HEK293 (cell line): ENCODE measurements around the gene ELL2.

Source experiments
- CTCF ChIA-PET: fragments of 350-600 bp; formaldehyde crosslinking; extraction: SDS; loops from one replicate; lab custom pipeline; 2021; ENCODE audit warnings: antibody characterized with exemption; lab: Yijun Ruan, JAX
- POLR2A ChIA-PET: fragments of 300-600 bp; formaldehyde crosslinking; extraction: SDS; loops from one replicate; lab custom pipeline; 2020; ENCODE audit warnings: antibody characterized with exemption, inconsistent platforms; lab: Yijun Ruan, JAX
- H3K27ac ChIP-seq: fragments of 200-500 bp; sonication (Bioruptor generic); 2 replicates; pipeline ENCODE4 v1.5.1; 2014; ENCODE audit warnings: low read depth, low read length, control low read depth, inconsistent platforms; ENCODE audit errors: extremely low read depth
- H3K36me3 ChIP-seq, 2 experiments: fragments of 200-500 bp in 1 of 2; sonication (Bioruptor generic) in 1 of 2; 1 replicate in 1 of 2; 2 replicates in 1 of 2; pipeline ENCODE4 v1.5.1; 2014 to 2017; ENCODE audit warnings: inconsistent platforms in 2 of 2, low read length in 2 of 2; ENCODE audit not compliant: control insufficient read depth in 2 of 2, insufficient read depth in 1 of 2
- H3K4me1 ChIP-seq: fragments of 200-500 bp; sonication (Bioruptor generic); 2 replicates; pipeline ENCODE4 v1.5.1; 2014; ENCODE audit warnings: mild to moderate bottlenecking, low read length, inconsistent platforms; ENCODE audit not compliant: control insufficient read depth, insufficient read depth
- H3K4me3 ChIP-seq: 2 replicates; pipeline ENCODE4 v1.5.1; 2011; ENCODE audit warnings: low read depth, mild to moderate bottlenecking, control low read depth, low read length, moderate library complexity
- H3K9me3 ChIP-seq: fragments of 200-500 bp; sonication (Bioruptor generic); 2 replicates; pipeline ENCODE4 v1.5.1; 2014; ENCODE audit warnings: low read depth, low read length, inconsistent platforms; ENCODE audit not compliant: control insufficient read depth, insufficient read depth
- GFI1B ChIP-seq: fragments of 450-650 bp; formaldehyde crosslinking; IDR thresholded peaks from 2 replicates; pipeline ENCODE4 v1.5.1; 2016; ENCODE audit warnings: missing biosample characterization, missing genetic modification characterization
- GLIS2 ChIP-seq: fragments of 450-650 bp; formaldehyde crosslinking; IDR thresholded peaks from 2 replicates; pipeline ENCODE4 v1.5.1; 2016; ENCODE audit warnings: missing biosample characterization, missing genetic modification characterization
- KLF17 ChIP-seq: fragments of 450-650 bp; formaldehyde crosslinking; IDR thresholded peaks from 2 replicates; pipeline ENCODE4 v1.5.1; 2016; ENCODE audit warnings: missing biosample characterization, missing genetic modification characterization
- MZF1 ChIP-seq: fragments of 450-650 bp; formaldehyde crosslinking; IDR thresholded peaks from 2 replicates; pipeline ENCODE4 v1.5.1; 2017; ENCODE audit warnings: missing biosample characterization, missing genetic modification characterization, borderline replicate concordance
- OSR2 ChIP-seq: fragments of 450-650 bp; formaldehyde crosslinking; IDR thresholded peaks from 2 replicates; pipeline ENCODE4 v1.5.1; 2016; ENCODE audit warnings: missing biosample characterization, missing genetic modification characterization
- TRIM28 ChIP-seq: IDR thresholded peaks from 2 replicates; pipeline ENCODE4 v1.6.1; 2011; ENCODE audit warnings: low read length, control low read depth, borderline replicate concordance
- ZBTB1 ChIP-seq: fragments of 450-650 bp; formaldehyde crosslinking; IDR thresholded peaks from 2 replicates; pipeline ENCODE4 v1.5.1; 2016; ENCODE audit warnings: missing biosample characterization, missing genetic modification characterization
- ZBTB17 ChIP-seq: fragments of 450-650 bp; formaldehyde crosslinking; IDR thresholded peaks from 2 replicates; pipeline ENCODE4 v1.5.1; 2016; ENCODE audit warnings: missing biosample characterization, missing genetic modification characterization
- ZBTB49 ChIP-seq: fragments of 450-650 bp; formaldehyde crosslinking; IDR thresholded peaks from 2 replicates; pipeline ENCODE4 v1.5.1; 2016; ENCODE audit warnings: missing biosample characterization, missing genetic modification characterization, low read depth
- ZIC2 ChIP-seq: fragments of 450-650 bp; formaldehyde crosslinking; IDR thresholded peaks from 2 replicates; pipeline ENCODE4 v1.5.1; 2016; ENCODE audit warnings: missing biosample characterization, missing genetic modification characterization
- ZNF202 ChIP-seq: fragments of 450-650 bp; formaldehyde crosslinking; IDR thresholded peaks from 2 replicates; pipeline ENCODE4 v1.5.1; 2016; ENCODE audit warnings: missing biosample characterization, missing genetic modification characterization, borderline replicate concordance
- ZNF23 ChIP-seq: fragments of 450-650 bp; formaldehyde crosslinking; IDR thresholded peaks from 2 replicates; pipeline ENCODE4 v1.5.1; 2016; ENCODE audit warnings: missing biosample characterization, missing genetic modification characterization, borderline replicate concordance
- ZNF280C ChIP-seq: fragments of 450-650 bp; formaldehyde crosslinking; IDR thresholded peaks from 2 replicates; pipeline ENCODE4 v1.5.1; 2016; ENCODE audit warnings: missing biosample characterization, missing genetic modification characterization
- ZNF391 ChIP-seq: fragments of 450-650 bp; formaldehyde crosslinking; IDR thresholded peaks from 2 replicates; pipeline ENCODE4 v1.5.1; 2016; ENCODE audit warnings: low read depth, missing biosample characterization, missing genetic modification characterization, borderline replicate concordance
- ZNF514 ChIP-seq: fragments of 450-650 bp; formaldehyde crosslinking; IDR thresholded peaks from 2 replicates; pipeline ENCODE4 v1.5.1; 2016; ENCODE audit warnings: missing biosample characterization, missing genetic modification characterization
- ZNF610 ChIP-seq: fragments of 450-650 bp; formaldehyde crosslinking; IDR thresholded peaks from 2 replicates; pipeline ENCODE4 v1.5.1; 2016; ENCODE audit warnings: missing biosample characterization, missing genetic modification characterization, borderline replicate concordance
- ZNF791 ChIP-seq: fragments of 450-650 bp; formaldehyde crosslinking; IDR thresholded peaks from 2 replicates; pipeline ENCODE4 v1.5.1; 2016; ENCODE audit warnings: missing biosample characterization, missing genetic modification characterization
- TF ChIP-seq, protein P1 (sequence below): fragments of 450-650 bp; IDR thresholded peaks from 2 replicates; pipeline ENCODE4 v1.5.1; 2018; ENCODE audit warnings: missing biosample characterization, mild to moderate bottlenecking, missing genetic modification characterization

Gene ELL2

GRCh38 chr5:95864944-95865504 is 96.6 kb downstream of the ELL2 start (continued):
- no peak for TF ChIP-seq ZNF280C (tag by site-specific recombination)
- TF ChIP-seq ZBTB1 (tag by site-specific recombination), result no peak
- TF ChIP-seq, protein P1, sequence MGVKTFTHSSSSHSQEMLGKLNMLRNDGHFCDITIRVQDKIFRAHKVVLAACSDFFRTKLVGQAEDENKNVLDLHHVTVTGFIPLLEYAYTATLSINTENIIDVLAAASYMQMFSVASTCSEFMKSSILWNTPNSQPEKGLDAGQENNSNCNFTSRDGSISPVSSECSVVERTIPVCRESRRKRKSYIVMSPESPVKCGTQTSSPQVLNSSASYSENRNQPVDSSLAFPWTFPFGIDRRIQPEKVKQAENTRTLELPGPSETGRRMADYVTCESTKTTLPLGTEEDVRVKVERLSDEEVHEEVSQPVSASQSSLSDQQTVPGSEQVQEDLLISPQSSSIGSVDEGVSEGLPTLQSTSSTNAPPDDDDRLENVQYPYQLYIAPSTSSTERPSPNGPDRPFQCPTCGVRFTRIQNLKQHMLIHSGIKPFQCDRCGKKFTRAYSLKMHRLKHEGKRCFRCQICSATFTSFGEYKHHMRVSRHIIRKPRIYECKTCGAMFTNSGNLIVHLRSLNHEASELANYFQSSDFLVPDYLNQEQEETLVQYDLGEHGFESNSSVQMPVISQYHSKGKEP, result no peak

DNA sequence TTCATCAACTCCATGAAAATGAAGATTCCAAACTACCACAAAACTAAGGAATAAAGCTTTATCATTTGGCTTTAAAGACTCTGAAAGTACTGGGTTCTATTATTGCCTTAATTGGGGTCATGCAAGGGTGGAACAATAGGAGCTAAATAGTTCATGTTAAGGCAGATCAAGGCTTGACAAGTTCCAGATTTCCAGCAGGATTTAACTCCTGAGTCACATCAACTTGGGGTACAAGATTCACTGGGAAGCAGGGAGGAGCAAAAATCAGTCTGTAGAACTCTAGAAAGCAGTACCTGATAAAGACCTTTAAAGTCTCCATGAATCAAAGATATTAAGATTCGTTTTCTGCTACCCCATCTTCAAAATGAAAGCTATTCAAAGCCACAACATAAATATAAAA is 97.2 kb downstream of the ELL2 start:
- H3K36me3 ChIP-seq, result no peaks in the 10 kb centered on the region
- H3K4me3 ChIP-seq, result no peak overlapping the region
- CTCF ChIA-PET, result interaction anchor here (0.6 to 1.1 kb wide), 6 partner anchors 10 to 731 kb away, joined by 3 to 5 read pairs (median 3); no protein-coding TSS in a partner anchor
- peaks cover 21% of the 10 kb centered on the region for H3K4me1 ChIP-seq
- POLR2A ChIA-PET, result no interaction called here
- H3K9me3 ChIP-seq, result no peaks in the 10 kb centered on the region
- H3K27ac ChIP-seq, result no peak overlapping the region
- no peak for TF ChIP-seq ZBTB17 (tag by site-specific recombination)
- TF ChIP-seq ZNF391, result no peak
- TF ChIP-seq ZNF202, result no peak
- no peak for TF ChIP-seq ZNF514 (tag by site-specific recombination)
- no peak for TF ChIP-seq GLIS2 (tag by site-specific recombination)

- TF ChIP-seq ZBTB49 (tag by site-specific recombination), result no peak
- peak; percentile 18; the same call in 1 of the 2 replicates for TF ChIP-seq ZIC2 (tag by site-specific recombination)
- peak; percentile 98 for TF ChIP-seq GFI1B (tag by site-specific recombination)
Observed at GRCh38 chr5:95863383-95863757, 98.3 kb downstream of the ELL2 start.

DNA sequence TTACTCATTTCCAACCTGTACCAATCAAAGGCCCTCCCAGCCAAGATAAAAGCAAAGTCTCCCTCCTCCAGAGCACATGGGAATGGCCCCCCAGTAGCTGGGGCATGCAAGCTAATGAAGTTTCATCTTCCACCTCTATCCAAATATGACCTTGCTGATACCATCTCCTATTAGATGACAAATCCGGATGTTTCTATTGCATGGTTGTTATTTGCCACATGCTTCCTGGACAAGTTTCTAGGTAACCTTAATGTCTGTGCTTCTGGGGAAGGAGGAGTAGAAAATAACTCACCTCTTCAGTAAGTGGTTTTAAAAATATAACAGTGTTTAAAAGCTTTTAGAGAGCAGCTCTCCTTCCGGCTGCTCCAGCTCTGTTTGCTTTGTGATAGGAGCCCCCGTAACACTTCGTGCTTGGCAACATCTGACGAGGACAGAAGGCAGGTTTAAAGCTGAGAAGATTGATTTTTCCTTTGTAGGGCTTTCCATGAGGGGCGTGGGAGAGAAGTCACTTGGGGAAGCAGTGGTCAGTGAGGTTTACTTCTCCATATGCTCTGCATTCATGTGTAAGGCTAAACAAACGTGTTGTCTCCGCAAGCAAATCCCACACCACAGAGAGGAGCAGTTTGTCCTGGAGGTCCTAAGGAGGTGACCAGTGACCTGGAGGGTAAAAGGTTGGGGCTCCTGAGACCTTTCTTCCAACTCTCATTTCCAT is 98.8 kb downstream of the ELL2 start:
- Histone ChIP-seq H3K4me1 (peaks cover 23% of the 10 kb centered on the region), H3K36me3 (no peaks in the 10 kb centered on the region)
- CTCF ChIA-PET, result interaction anchor here (0.7 to 2.1 kb wide), 3 partner anchors 460 to 752 kb away, joined by 3 to 7 read pairs (median 3); no protein-coding TSS in a partner anchor
- TF ChIP-seq ZNF610 (tag by site-specific recombination), result no peak
- TF ChIP-seq ZNF23 (tag by site-specific recombination), result no peak
- peak; percentile 50; the same call in 1 of the 2 replicates for TF ChIP-seq MZF1 (tag by site-specific recombination)
- TF ChIP-seq ZNF791, result no peak
- peak; percentile 41; the same call in 1 of the 2 replicates for TF ChIP-seq TRIM28
- no peak for TF ChIP-seq KLF17 (tag by site-specific recombination)
- peak; percentile 67; the same call in 1 of the 2 replicates for TF ChIP-seq OSR2 (tag by site-specific recombination)
- TF ChIP-seq, all 188 proteins: peak for 3
- Histone ChIP-seq H3K27ac (peak overlapping the region; percentile 14; the same call in 1 of the 2 replicates), H3K9me3 (no peaks in the 10 kb centered on the region), H3K4me3 (no peak overlapping the region)
- POLR2A ChIA-PET, result no interaction called here

More at GRCh38 chr5:95863383-95863757, 98.3 kb downstream of the ELL2 start:
- Histone ChIP-seq H3K36me3 (no peaks in the 10 kb centered on the region), H3K4me3 (no peak overlapping the region), H3K4me1 (peaks cover 23% of the 10 kb centered on the region), H3K27ac (no peak overlapping the region), H3K9me3 (no peaks in the 10 kb centered on the region)
- ChIA-PET CTCF (interaction anchor here (0.6 to 2.1 kb wide), 2 partner anchors 473 to 595 kb away, joined by 3 to 7 read pairs; no protein-coding TSS in a partner anchor), POLR2A (no interaction called here)
